ENCODE data around the gene DIPK1B.

- peak in 5 of 7 experiments; percentile 34 to 45 (median 35) for TF ChIP-seq CTCF (IDR thresholded peaks at IDR 0.05)
- no peak for TF ChIP-seq POLR2A (IDR thresholded peaks at IDR 0.05)
Observed at GRCh38 chr9:136742591-136743391, 30.4 kb downstream of the DIPK1B start, which contains the start of gene LCN10.
